ENCODE results near the gene NTMT1. TPM values are rescaled to one million over a fixed set of nuclear protein-coding genes. Genes with fewer than 3 reads are reported as not detected.

The NTMT1 gene
- total RNA-seq, 1 donor, result 27.6 TPM

DNA sequence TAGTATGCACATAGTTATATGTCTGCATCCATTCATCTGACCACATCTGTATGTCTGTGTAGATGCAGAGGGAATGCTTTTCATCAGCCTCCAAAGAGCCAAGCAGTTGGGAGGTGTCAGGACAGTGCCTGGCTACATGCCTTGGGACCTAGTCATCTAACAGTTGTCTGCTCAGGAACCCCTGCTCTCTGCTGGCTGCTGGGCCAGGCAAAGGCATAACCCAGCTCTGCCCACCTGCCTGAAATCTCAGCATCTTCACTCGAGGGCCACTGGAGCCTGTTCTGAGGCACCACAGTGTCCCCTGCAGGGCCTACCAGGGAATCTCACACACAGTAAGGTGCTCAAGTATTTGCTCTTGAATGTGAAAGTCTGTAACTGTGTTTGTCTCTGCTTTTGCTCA is 8.8 kb upstream of the NTMT1 start:
- peak; percentile 74 for DNase-seq (ENCODE audit: low read depth)
- TF ChIP-seq, protein P1, sequence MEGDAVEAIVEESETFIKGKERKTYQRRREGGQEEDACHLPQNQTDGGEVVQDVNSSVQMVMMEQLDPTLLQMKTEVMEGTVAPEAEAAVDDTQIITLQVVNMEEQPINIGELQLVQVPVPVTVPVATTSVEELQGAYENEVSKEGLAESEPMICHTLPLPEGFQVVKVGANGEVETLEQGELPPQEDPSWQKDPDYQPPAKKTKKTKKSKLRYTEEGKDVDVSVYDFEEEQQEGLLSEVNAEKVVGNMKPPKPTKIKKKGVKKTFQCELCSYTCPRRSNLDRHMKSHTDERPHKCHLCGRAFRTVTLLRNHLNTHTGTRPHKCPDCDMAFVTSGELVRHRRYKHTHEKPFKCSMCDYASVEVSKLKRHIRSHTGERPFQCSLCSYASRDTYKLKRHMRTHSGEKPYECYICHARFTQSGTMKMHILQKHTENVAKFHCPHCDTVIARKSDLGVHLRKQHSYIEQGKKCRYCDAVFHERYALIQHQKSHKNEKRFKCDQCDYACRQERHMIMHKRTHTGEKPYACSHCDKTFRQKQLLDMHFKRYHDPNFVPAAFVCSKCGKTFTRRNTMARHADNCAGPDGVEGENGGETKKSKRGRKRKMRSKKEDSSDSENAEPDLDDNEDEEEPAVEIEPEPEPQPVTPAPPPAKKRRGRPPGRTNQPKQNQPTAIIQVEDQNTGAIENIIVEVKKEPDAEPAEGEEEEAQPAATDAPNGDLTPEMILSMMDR (IDR thresholded peaks at IDR 0.05; ENCODE audit: insufficient read depth, low read length), result peak; percentile 70
- H3K4me3 ChIP-seq (ENCODE audit: low read depth, low read length), result no peak overlapping the region

GRCh38 chr9:129619787-129620668 is 5.9 kb upstream of the NTMT1 start:
- TF ChIP-seq, protein P1 (IDR thresholded peaks at IDR 0.05; ENCODE audit: insufficient read depth, low read length), result peak; percentile 29
- DNase-seq (ENCODE audit: low read depth), result no peak

DNA sequence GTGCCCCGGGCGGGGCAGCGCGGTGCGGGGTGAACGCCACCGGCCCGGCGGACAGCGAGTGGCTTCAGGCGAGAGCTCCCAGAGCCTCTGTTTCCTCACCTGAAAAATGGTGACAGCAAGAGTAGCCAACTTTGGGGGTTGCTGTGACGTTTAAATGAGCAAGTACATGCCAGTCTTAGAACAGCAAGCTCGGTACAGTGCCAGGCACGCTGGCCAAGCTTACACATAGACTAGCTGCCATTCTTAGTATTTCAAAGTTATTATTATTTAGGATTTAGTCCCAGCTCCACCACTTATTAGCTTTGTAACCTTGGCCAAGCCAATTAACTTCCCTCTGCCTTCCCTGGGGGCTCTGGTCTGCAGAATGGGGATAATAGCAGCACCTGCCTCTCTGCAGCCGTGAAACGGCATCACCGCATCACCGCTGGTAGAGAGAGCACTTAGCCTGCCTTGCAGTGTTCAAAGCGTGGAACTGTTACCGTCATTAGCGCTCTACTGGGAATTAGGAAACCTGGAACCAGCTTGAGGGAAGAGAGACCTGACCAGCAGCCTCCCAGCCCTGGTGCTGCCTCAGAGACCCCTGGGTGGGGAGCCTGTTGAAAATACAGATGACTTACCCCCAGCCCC is 5.2 kb upstream of the NTMT1 start, which contains the start of gene C9orf50:
Gene C9orf50, minus strand, starts transcription at position 433 of the 627 bp plus-strand sequence. CDS start 527 bp downstream, outside the sequence.
- no peak for DNase-seq (ENCODE audit: low read depth)
- TF ChIP-seq, protein P1 (IDR thresholded peaks at IDR 0.05; ENCODE audit: insufficient read depth, low read length), result no peak

More at GRCh38 chr9:129619787-129620668, 5.9 kb upstream of the NTMT1 start:
- H3K4me3 ChIP-seq (ENCODE audit: low read depth, low read length), result peak overlapping the region; percentile 60

GRCh38 chr9:129623331-129623730 is 2.6 kb upstream of the NTMT1 start:
- peak; percentile 84 for DNase-seq (ENCODE audit: low read depth)
- TF ChIP-seq, protein P1 (IDR thresholded peaks at IDR 0.05; ENCODE audit: insufficient read depth, low read length), result no peak
- H3K4me3 ChIP-seq (ENCODE audit: low read depth, low read length), result no peak overlapping the region

More for the DNA sequence above, 5.2 kb upstream of the NTMT1 start, which contains the start of gene C9orf50:
- H3K4me3 ChIP-seq (ENCODE audit: low read depth, low read length), result peak within 1 kb of the TSS; percentile 60

DNA sequence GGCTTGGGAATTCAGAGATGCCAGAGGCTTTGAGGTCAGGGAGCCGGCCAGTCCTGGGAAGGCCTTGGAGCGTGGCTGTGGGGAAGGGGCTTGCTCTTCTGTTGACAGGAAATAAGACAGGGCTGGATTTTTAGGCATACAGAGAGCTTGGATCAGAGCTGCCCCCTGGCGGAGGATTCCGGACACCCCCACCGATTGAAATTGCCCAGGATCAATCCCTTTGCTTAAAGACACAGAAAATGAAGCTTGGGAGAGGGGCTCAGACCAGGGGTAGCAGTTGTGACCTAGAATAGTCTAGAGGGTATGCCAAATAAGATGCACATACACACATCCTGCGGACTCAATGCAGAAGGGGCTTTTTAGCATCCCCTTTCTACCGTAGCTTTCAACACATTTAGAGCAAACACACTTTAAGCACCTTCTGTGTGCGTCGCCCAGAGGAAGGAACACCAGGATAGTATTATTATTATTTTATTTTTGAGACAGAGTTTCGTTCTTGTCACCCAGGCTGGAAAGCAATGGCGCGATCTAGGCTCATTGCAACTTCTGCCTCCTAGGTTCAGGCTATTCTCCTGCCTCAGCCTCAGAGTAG is 1.7 kb upstream of the NTMT1 start:
- TF ChIP-seq, protein P1 (IDR thresholded peaks at IDR 0.05; ENCODE audit: insufficient read depth, low read length), result peak; percentile 84
- DNase-seq (ENCODE audit: low read depth), result peak; percentile 65

GRCh38 chr9:129624947-129625346 is 1.0 kb upstream of the NTMT1 start:
- no peak for DNase-seq (ENCODE audit: low read depth)
- H3K4me3 ChIP-seq (ENCODE audit: low read depth, low read length), result no peak overlapping the region
- TF ChIP-seq, protein P1 (IDR thresholded peaks at IDR 0.05; ENCODE audit: insufficient read depth, low read length), result no peak

More for the DNA sequence above, 1.7 kb upstream of the NTMT1 start:
- no peak overlapping the region for H3K4me3 ChIP-seq (ENCODE audit: low read depth, low read length)

Measured in fibroblast of the aortic adventitia (primary cell).